Activated CD4-positive, alpha-beta T cell treated with anti-CD3 and anti-CD28 coated beads for 24 hours (primary cell): ENCODE results near the gene KLHL21.
"Not testable (repeated sequence)": the region's sequence is repeated elsewhere in the genome, so short reads cannot be mapped to it uniquely, and the experiment has no call there.

Source experiments
- DNase-seq, 2 donors: peaks; one replicate each; pipeline ENCODE4 v3.0.0-alpha.2; 2020; ENCODE audit warnings: low read depth in 2 of 2

Gene KLHL21, protein sequence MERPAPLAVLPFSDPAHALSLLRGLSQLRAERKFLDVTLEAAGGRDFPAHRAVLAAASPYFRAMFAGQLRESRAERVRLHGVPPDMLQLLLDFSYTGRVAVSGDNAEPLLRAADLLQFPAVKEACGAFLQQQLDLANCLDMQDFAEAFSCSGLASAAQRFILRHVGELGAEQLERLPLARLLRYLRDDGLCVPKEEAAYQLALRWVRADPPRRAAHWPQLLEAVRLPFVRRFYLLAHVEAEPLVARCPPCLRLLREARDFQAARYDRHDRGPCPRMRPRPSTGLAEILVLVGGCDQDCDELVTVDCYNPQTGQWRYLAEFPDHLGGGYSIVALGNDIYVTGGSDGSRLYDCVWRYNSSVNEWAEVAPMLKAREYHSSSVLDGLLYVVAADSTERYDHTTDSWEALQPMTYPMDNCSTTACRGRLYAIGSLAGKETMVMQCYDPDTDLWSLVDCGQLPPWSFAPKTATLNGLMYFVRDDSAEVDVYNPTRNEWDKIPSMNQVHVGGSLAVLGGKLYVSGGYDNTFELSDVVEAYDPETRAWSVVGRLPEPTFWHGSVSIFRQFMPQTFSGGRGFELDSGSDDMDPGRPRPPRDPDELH

DNA sequence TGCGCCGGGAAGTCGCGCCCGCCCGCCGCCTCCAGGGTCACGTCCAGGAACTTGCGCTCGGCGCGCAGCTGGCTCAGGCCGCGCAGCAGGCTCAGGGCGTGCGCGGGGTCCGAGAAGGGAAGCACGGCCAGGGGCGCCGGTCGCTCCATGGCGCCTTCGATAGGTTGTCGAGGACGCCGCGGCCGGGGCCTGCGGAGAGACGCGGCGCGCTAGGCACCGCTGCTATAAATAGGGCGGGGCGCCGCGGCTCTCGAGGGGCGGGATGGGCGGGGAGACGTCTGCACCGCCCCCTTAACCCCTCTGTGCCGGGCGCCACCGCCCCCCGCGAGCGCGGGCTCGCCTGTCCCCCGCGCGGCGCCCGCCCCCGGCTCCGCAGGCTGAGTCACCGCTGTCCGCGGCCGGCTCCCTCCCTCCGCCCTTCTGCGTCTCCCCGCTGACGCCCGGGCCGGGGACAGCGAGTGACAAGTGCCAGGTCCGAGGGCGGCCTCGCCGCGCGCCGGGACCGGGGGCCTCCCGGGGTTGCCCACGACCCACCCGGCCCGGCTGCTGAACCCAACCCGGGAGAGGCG lies at the start of gene KLHL21:
Gene KLHL21 (minus strand): TSS at position 201 of the 569 bp plus-strand sequence. CDS start 52 bp downstream, at position 149.
- peak; percentile 74 to 77 for DNase-seq

DNA sequence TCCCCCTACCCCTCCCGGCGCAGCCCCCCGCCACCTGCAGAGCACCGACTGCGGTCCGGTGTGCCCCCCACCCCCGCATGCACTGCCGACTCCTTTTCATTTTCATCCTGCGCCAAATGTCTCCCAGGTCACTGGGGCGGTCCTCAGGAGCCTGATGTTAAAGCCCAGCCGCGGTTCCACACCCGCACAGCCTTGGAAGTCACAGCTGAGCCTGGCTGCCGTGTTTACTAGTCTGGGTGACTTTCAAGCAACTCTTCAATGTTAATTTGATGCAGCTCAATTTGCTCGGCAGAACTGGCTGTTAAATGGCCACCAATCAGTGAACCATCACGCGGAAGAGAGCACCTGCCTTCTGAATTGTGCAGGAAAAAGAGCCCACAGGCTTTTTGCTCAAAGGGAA lies 49.2 kb upstream of the KLHL21 start:
- DNase-seq: no peak

DNA sequence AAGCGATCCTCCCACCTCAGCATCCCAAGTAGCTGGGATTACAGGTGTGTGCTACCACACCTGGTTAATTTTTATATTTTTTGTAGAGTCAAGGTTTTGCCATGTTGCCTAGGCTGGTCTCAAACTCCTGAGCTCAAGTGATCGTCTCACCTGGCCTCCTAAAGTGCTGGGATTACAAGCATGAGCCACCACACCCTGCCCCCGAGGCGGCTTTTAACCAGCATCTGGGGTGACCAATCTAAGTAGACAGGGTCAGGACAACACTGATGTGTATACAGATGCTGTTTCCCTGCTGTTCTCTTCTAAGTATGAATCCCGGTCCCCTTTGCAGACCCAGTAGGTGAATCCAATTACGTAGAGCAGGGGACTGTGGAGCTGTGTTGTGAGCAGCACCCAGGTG lies 45.9 kb upstream of the KLHL21 start:
- no peak for DNase-seq

DNA sequence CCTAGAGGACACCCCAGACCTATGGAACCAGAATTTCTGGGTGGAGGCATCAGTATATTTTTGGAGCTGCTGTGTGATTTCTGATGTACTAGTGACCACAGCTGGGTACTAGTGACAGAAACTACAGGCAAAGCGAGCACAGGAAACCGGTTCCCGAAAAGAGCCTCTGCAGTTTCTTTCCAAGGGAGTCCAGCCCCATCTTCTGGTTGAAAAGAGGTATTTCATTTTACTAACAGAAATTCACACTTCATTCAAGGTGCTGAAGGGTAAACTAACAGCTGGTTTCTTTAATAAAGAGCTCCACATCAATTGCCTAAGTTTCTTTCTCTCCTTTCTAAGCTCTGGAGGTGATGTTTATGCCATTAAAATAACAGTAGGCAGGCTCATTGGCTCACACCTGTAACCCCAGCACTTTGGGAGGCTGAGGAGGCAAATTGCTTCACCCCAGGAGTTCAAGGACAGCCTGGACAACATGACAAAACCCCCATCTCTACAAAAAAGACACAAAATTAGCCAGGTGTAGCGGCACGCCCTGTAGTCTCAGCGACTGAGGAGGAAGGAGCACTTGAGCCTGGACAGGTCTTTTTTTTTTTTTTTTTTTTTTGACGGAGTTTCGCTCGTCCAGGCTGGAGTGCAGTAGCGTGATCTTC lies 44.0 kb upstream of the KLHL21 start:
- DNase-seq: no peak

DNA sequence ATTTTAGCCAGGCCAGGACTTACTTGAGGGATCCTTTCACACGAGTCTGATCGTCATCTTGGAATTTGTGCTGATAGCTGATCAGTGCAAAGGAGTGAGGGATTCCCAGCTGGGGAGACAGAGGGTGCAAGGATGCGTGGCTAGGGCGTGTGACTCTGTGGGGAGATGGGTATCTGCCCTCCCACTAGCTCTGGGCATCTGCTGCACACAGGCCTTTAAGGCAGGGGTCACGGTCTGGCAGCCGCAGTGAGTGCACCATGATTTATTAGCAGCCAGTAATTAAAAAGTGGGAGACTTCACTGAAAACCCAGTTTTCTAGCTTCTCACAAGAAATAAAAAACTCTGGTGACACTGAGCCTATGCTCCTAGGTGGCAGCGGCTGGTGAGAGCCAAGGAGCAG lies 42.3 kb upstream of the KLHL21 start:
- no peak for DNase-seq

DNA sequence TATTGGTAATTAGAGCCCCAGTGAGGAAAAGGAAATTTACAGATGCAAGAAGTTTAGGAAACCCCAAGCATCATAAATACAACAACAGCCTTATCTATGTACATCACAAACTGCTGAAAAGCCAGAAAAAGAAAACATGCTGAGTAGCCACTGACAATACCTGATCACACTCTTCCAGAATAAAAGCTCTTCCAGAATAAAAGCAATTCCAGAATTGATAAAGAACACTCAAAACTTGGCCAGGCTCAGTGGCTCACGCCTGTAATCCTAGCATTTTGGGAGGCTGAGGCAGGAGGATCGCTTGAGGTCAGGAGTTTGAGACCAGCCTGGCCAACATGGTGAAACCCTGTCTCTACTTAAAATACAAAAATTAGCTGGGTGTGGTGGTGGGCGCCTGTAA lies 38.2 kb upstream of the KLHL21 start:
- DNase-seq: not testable (repeated sequence)

DNA sequence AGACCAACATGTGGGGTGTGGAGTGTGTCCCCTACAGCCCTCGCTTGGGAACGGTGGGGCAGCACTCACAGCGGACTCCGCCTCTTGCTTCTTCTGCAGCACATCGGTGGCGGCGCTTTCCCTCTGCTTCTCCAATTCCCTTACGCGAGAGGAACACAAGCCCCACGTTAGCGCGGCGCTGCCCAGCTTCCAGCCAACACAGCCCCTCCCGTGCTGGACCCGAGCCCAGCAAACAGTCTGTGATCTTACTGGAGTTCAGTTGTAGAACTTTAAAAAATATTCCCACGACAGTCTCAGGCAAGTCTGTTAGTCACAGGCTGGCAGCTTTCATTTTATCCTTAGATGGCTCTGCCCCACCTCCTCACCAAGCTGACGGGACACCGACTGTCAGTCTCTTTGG lies 35.6 kb upstream of the KLHL21 start:
- no peak for DNase-seq

DNA sequence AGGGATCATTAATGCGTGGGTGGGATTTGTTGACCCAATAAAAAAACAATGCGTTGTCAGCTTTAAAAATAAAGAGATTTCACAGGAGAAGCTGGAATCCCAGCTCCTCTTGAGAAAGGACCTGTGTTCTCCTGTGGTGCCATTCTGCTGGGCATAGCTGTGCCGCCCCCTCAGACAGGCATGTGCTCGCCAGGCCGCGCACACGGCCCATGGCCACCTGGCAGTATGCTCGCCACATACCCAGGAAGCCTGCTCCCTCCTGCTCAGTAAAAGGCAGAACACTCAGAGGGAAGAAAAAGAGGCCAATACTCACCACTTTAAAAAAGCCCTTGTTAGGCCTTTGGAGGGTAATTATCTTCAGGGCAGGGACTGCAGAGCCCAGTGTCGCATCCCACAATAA lies 35.1 kb upstream of the KLHL21 start:
- DNase-seq: no peak

DNA sequence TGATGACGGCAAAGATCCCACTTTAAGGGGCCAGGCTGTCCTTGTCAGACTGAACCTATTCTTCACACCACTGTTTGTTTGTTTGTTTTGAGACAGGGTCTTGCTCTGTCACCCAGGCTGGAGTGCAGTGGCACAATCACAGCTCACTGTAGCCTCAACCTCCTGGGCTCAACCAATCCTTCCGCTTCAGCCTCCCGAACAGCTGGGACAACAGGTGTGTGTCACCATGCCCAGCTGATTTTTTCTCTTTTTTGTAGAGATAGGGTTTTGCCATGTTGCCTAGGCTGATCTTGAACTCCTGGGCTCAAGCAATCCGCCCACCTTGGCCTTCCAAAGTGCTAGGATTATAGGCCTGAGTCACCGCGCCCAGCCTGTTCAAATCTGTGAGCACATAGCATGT lies 34.1 kb upstream of the KLHL21 start:
- DNase-seq: not testable (repeated sequence)

DNA sequence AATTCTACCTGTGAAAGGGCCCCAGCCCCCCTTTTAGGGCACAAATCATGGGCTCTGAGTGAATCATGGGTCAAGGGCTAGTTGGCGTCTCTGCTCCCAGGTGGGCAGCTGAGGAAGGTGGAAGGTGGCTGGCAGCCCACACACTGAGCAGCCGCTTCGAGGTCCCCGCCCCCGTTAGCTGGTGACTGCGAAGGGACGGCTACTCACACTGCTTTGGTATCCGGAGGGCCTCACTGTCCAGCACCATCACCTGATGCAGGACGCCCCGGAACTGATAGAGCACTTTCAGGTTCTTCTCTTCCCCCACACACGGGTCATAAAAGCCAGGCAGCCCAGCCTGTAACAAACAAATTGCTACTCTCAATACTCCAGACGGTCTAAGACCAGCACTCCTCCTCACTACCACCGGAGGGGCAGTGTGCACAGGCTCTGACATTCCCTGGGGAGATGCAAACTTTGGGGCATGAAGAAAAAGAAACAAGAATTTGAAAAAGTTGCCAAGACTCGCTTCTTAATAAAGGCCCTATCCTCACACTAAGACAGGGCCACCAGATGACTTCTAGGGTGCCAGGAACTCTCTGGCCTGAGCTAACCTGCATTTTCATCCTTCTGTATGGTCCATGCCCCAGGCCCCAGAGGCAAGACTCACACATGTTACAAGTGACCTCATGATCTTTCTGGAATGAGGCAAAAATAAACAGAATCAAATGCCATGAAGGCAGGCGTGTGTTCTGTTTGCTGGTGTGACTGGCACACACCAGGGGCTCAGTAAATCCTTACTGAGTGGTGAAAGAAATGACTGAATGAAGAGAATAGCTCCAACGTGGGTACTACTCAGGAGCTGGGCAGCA lies 33.5 kb upstream of the KLHL21 start:
- DNase-seq: no peak

DNA sequence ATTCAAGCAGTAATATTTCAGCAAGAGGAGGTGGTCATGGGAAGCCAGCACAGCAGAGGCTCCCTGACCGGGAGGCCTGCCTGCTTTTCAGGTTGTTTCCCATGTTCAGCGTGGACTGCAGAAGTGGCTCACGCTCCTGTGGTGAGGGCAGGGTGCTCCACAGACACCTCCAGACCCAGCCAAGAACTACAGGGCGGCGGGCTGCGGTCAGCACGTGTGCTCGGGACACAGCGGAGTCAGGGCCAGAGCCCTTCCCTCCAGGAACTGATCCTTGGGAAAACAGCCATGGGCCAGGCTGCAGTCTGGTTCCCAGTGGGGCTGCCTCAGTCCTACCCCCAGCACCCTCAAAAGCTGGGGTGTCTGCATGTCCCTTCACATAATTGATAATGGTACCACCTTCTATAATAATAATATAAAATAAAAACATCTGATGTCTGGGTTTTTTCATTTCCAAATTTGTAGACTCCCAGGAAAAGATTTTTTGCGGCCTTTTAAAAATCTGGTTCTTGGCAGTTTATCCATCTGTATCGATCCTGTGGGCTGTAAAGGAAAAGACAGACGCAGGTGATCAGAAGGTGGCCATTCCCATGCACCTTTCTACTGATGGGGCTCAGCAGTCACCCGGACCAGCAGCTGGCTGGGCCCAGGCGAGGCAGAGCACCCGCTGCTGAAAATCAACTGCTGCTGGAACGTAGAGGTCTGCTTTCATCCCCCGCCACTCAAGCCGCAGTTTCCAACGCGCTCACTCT lies 32.7 kb upstream of the KLHL21 start:
- DNase-seq: no peak

DNA sequence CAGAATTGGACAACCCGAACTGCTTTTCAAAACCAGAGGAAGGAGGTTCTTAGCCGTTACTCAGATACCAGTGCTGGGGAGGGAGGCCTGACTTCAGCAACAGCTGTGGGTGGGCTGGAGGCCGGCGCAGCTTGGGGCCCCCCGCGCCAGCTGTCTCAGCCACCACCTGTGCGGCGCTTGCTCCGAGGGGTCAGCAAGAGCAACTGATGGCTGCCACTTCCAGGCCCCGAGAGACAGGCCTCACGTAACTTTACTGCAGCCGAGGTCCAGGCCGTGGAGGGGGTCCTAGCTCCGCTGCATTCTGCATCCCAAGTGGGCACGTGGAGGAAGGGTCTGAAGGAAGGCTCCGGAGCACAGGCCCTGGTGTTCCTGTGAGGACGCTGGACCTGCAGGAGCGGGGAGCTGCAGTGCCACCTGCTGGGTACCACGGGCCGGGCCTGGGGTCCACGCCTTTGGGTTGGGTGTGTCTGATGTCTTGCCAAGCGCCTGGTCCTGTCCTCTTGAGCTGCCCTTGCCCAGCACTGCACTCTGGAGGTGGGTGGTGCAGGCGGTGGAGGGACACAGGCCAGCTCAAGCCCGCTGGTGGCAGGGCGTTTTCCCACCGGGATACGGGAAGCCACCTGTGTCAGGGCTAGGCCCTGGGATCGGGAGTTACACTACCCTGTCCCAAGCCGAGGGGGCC lies 31.8 kb upstream of the KLHL21 start:
- no peak for DNase-seq

DNA sequence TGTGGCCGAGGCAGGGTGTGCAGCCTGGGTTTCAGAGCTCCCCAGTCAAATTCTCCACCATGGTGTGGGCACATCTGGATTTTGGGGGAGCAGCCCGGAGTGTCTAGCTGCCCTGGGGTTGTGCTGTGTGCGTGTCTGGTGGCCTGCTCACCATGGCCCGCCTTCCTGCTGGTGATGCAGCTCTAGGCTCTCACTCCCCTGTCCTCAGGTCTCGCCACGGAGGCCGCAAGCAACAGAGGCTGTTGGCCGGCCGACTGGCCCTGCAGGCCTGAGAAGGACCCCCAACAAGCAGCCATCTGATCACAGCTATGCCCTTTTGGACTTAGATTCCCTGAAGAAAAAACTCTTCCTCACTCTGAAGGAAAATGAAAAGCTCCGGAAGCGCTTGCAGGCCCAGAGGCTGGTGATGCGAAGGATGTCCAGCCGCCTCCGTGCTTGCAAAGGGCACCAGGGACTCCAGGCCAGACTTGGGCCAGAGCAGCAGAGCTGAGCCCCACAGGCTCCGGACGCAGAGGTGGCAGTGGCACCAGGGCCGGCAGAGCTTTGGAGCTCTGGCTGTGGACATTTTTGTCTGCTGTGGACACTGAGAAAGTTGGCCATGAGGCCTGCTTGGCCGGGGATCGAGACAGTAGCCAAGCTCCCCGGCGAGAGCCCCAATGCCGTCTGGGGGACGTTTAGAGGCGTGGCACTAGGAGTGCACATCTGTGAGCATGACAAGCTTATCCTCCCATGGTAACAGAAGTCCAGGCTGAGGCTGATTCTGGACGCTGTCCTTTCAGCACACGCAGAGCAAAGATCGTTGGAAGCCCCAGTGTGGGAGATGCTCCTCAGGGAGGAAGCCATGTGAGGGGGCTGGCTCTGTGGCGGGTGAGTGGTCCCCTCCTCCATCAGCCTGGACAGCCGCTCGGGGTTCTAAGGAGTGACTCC lies 30.2 kb upstream of the KLHL21 start:
- DNase-seq: no peak

DNA sequence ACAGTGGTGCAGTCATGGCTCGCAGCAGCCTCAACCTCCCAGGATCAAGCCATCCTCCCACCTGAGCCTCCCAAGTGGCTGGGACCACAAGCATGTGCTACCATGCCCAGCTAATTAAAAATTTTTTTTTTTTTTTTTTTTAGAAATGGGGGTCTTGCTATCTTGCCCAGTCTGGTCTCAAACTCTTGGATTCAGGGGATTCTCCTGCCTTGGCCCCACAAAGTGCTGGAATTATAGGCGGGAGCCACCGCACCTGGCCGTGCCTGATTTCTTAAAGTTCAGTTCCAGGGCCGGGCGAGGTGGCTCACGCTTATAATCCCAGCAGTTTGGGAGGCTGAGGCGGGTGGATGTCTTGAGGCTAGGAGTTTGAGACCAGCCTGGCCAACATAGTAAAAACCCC lies 28.4 kb upstream of the KLHL21 start:
- DNase-seq: no peak

DNA sequence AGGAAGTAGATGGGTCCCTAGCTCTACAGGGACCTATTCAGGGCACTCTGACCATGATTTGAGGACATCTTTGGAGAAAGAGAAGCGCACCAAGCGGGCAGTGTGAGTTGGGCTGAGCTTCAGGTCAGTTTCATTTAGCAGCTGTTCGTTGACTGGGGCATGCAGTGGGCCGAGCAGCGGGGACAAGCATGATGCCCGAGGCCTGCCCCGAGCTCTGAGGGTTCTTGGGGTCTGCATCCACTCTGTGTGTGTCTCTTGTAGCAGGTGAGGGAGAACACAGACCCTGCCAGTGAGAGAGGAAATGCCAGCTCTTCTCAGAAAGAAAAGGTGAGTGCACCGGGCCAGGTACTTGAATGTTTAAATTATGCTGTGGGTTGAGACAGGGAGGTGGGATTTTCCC lies 27.4 kb upstream of the KLHL21 start:
- DNase-seq: no peak

DNA sequence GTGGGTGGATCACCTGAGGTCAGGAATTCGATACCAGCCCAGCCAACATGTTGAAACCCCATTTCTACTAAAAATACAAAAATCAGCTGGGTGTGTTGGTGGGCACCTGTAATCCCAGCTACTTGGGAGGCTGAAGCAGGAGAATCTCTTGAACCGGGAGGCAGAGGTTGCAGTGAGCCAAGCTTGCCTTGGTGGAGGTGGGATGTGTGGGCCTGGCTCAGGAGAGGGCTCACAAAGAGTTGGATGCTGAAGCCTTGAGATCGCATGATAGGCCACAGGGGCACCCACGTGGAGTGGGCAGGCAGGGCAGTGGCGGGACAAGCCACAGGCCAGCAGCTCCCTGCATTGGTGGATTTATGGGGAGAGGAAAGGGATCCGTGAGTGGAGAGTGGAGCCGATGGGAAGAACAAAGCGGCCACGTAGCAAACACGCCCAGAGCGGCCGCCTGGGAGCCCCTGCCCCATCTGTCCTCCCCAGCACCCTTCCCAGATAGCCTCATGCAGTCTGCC lies 26.4 kb upstream of the KLHL21 start:
- no peak for DNase-seq

DNA sequence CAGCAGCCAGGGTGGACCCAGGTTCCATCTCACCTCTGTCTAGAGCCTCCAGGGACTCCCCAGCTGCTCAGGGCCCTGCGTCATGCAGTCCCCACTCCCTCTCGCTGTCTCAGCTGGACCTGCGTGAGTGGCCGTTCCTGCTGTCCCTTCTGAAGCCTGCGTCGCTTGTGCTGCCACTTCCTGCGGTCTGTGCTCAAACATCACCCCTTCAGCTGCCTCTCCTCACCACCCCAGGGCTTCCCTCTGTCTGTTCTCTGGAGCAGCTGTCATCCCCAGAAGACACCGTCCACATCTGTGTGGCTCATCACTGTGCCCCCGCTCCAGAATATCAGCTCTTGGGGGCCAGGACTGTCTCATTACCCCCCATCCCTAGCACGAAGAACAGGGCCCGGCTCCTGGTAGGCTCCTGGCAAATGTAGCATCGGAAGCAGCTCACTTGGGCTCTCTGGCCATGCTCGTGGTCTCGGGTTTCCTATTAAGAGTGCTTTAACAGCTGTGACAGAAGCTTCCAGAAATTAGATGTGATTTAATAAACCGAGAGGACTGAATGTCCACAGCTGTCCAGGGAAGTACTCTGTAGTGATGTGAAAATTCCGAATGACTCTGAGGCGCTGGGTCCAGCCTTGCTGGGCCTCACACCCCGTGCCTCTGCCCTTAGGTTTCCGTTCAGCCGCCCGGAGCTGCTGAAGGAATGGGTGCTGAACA lies 25.3 kb upstream of the KLHL21 start:
- no peak for DNase-seq

DNA sequence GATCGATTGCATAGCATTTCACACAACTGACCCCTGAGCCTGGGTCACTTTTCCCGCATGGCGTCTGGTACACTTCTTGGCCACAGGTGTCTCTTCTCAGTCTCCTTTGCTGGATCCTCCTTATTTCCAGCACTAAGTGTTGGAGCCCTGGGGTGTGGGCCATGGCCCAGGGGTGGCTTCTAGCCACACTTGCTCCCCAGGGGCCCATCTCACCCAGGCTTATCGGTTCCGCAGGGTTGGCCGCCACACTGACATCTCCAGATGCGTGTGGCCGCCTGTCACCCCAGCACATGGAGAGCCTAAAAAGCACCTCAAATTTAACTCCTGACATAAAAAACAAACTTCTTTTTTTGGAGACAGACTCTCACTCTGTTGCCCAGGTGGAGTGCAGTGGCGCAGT lies 24.4 kb upstream of the KLHL21 start:
- no peak for DNase-seq
